CD4-positive, alpha-beta T cell treated with Interleukin-12 subunit alpha and Interleukin-12 subunit beta, for 1 hour (primary cell): ENCODE data around the gene ILDR1.

Experiments used
- DNase-seq: peaks from one replicate; pipeline ENCODE4 v3.0.0-alpha.2; 2020

ILDR1 gene

GRCh38 chr3:122014741-122015140 is 7.3 kb downstream of the ILDR1 start:
- DNase-seq: no peak

DNA sequence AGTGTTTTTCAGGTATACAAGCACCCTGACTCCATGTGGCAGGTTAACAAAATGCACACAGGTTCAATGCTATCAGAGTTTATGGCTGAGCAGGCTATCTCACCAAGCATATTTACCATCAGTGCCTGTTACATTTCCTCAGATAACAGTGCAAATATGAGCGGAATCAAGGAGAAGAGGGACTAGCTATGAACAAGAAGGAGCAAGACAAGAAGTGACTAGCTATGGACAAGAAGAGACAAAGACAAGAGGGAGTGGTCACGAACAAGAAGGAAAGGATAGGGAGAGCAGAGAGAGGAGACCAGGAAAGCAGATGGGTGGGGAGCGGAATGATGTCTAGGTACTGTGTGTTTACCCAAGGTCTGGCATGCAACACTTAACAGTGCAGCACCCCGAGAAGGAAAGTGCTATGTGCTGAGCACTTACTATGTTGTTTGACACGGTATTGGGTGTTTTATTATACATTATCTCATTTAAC is 8.6 kb downstream of the ILDR1 start:
- no peak for DNase-seq

DNA sequence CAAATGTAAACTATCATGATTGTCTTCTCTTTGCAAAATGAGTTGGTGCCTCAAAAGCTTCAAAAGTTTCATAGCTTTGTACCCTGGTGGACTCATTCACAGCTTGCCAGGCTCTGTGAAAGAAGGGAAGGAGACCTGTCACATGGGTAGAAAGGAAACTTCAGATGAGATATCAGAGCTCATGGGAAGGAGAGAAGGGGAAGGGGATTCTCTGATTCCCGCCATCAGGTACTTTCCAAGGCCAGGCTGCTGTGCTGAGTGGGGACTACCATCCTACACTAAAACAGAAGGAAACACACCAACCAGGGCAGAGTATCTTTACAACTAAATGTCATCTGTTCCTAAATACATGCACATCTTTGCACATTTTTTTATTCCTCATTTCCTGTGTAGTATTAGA is 9.2 kb downstream of the ILDR1 start:
- DNase-seq: no peak

GRCh38 chr3:122011396-122011795 is 10.7 kb downstream of the ILDR1 start:
- no peak for DNase-seq

DNA sequence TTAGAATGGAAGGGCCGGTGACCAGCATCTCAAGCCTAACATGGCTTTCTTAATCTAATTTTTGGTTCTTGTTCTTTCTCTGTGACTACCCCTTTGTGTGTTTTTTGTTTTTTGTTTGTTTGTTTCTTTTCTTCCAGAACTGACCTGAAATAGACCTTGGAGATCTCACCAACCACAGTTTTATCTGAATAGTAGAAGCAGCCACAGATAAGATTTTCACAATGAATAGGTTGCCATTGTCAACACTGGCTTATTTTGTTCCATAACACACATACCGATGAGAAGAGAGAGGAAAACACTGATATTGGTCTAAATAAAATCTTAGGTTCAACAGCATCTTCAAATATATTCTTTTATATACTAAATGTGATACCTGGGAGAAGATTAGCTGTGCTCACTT is 11.5 kb downstream of the ILDR1 start:
- DNase-seq: no peak

DNA sequence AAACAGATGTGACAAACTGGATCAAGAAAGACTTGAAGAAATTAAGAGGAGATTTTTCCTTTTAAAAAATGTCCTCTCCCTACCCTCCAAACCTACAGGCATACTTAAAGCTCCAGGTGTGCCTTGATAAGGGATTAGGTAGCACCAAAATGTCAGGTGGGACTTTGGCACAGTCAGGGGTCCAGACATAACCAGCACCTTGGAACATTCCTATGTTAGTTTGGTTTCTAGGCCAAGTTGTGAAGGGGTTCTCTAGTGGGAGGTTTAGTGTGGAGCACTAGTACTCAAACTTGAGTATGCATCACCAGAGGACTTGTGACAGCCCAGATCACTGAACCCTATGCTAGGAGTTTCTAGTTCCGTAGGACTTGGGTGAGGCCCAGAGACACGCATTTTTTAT is 13.9 kb downstream of the ILDR1 start:
- DNase-seq: no peak

DNA sequence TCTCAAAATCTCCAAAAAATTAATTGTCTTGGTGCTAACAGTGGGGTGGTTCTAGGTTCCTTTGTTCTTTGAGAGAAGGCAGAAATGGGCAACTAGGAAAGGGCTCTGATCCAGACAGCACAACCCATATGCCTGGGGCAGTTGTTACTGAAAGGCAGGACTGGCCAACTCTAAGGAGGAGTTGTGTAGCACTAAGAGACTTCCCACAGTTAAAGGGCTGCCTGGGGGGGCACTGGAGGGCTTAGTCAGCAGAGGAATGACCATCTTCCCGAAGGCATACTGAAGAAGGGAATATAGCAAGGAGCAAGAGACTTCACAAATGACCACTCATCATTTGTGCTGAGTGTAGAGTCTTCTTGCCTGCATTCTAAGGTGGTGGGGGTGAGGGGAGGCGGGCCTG is 15.8 kb downstream of the ILDR1 start:
- no peak for DNase-seq

- DNase-seq: no peak
These were observed 17.0 kb downstream of the ILDR1 start for GRCh38 chr3:122004991-122005565.

GRCh38 chr3:122004107-122004506 is 17.9 kb downstream of the ILDR1 start:
- no peak for DNase-seq

- no peak for DNase-seq
These were observed 18.4 kb downstream of the ILDR1 start for GRCh38 chr3:122003606-122004005.

- DNase-seq: no peak
These were observed 18.9 kb downstream of the ILDR1 start for GRCh38 chr3:122003112-122003511.

DNA sequence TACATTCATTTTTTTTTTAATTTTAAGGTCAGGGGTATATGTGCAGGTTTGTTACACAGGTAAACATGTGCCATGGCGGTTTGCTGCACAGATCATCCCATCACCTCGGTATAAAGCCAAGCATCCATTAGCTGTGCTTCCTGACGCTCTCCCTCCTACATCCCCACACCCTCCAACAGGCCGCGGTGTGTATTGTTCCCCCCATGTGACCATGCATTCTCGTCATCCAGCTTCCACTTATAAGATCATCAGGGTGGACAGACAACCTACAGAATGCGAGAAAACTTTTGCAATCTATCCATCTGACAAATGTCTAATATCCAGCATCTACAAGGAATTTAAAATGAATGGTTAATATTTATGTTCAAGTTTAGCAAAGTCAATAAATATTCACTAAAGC is 19.4 kb downstream of the ILDR1 start:
- DNase-seq: no peak

GRCh38 chr3:122001892-122002291 is 20.2 kb downstream of the ILDR1 start:
- DNase-seq: no peak

GRCh38 chr3:122000936-122001605 is 21.0 kb downstream of the ILDR1 start:
- DNase-seq: no peak

DNA sequence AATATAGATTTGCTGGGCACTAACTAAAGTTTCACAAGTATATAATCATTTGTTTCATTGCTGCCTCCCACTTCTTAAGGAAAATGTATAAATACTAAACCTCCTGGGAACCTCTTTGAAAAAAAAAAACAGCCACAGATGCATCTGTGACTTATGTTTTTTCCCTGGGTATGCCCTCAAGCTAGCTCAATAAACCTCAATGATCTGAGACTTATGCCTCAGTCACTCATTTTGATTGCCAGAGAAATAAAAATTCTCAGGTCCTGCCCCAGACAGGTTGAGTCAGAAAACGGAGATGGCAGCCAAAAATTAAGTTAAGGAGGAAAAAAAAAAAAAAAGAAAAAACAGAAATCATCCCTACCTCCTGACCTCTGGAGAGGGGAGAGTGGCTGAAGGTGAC is 22.1 kb downstream of the ILDR1 start:
- DNase-seq: no peak

GRCh38 chr3:121998611-121999473 is 23.2 kb downstream of the ILDR1 start:
- DNase-seq: no peak

DNA sequence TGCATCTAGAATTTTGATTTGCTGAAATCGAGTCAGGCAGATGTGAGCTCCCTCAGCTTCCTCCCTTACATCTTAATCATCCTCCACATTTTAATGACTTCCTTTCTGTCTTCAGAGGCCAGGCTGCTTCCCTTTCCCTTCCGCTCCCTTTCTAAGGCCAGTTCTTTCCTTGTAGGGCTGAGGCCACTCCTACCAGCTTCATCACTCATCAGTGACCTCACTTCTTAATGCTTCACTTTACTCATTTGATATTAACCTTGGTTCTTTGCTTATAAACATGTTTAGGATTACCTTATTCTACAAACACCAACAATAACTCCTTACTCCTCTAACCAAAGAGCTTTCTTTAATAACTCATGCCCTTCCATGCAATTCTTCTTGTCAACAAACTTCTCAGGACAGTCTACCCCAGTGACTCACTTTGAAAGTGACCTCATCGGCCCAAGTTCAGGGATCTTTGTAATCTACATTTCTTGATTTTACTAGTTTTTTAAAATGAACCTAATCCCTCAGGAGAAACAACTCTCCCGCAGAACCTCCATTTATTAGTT is 23.9 kb downstream of the ILDR1 start:
- no peak for DNase-seq

GRCh38 chr3:121997372-121997771 is 24.7 kb downstream of the ILDR1 start:
- DNase-seq: no peak

DNA sequence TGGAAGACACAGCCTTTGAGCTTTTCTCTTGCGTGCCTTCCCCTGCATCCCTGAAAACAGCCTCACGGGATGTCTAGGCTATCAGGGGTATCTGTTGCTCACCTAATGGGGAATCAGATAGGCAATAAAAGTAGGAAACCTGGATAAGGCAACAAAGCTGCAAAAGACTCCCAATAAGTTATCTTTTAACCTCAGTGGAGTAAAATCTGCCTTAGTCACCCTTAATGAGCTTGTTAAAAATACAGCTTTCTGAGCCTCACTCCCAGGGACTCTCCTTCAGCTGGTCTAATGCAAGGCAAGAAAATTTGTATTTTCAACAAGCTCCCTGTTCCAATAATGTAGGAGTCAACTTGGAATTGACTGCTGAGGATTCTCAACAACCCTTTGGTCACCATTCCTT is 25.6 kb downstream of the ILDR1 start:
- DNase-seq: no peak

DNA sequence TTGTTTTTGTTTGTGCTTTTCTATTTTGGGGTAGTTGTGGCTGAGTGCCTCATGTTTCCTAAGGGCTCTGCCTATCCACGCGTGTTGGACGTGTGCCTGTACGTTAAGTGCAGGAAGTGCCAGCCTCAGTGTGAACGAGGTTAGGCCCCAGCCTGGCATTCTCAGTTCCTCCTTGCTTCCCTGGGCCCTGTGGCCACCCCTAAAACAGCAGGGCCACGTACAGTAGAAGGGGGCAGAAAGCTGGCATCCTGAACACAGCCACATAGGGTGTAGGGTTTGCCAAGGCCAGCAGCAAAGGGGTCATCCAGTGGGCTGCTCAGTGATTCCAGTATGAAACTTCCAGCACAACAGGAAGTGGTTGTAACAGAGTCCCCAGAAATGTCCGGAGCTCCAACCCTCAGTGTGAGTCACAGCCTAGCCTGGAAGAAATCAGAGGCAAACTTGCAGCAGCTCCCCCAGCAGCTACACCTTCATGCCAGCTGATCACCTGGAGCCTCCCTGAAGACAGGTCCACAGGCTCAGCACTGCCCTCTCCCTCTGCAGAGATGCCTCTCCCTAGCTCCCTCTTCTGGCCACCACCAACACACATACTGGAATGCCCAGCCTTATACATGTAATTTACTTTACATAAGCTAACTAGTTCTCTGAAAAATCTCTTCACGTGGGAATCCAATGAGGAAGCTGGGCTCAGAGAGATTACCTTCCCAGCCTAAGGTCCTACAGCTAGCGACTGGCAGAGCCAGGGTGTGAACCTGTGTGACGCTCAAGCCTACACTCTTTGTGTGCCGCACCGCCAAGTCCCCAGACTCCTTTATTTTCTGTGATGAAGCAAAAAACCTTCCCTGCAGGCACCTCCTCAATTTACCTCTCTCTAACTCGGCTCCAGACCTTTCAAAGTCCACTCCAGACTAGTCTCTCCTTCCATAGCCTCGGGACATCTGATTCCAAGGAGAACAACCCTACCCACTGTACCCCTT is 26.6 kb downstream of the ILDR1 start:
- DNase-seq: peak; percentile 41

- DNase-seq: no peak
These were observed 27.5 kb downstream of the ILDR1 start for GRCh38 chr3:121994551-121994950.
